OCI-LY7 (cell line): ENCODE results near the gene SMARCC1. TPM values are rescaled to one million over a fixed set of nuclear protein-coding genes. Genes with fewer than 3 reads are reported as not detected.

Experiments
- BruUV-seq: library from RNA; stranded (reverse); fragments of 400-500 nt; replicated peaks from 2 replicates; lab custom pipeline; 2021; lab: Mats Ljungman, UMichigan
- CTCF ChIA-PET: fragments of 300-600 bp; sonication (Branson Sonifier 250); formaldehyde crosslinking; loops from one replicate; lab custom pipeline; 2022; ENCODE audit warnings: antibody characterized with exemption; ENCODE audit not compliant: unreplicated experiment; lab: Charles Lee
- POLR2A ChIA-PET: fragments of 300-600 bp; sonication (Branson Sonifier 250); formaldehyde crosslinking; loops from one replicate; lab custom pipeline; 2022; ENCODE audit warnings: antibody characterized with exemption; lab: Charles Lee
- DNase-seq: peaks from one replicate; pipeline ENCODE4 v3.0.0-alpha.2; 2015; ENCODE audit warnings: low spot score
- H2AFZ ChIP-seq: fragments of 200-600 bp; sonication (generic), shearing (Covaris generic); 2 replicates; pipeline ENCODE4 v1.6.1; 2014; ENCODE audit warnings: mild to moderate bottlenecking, antibody characterized with exemption, low read length, moderate library complexity
- H3K27ac ChIP-seq: fragments of 200-600 bp; sonication (generic); 2 replicates; pipeline ENCODE4 v1.5.1; 2014; ENCODE audit warnings: mixed run types, low read depth, mild to moderate bottlenecking, moderate library complexity, low read length, inconsistent platforms; ENCODE audit not compliant: poor library complexity, severe bottlenecking
- H3K36me3 ChIP-seq: fragments of 200-600 bp; sonication (generic); 2 replicates; pipeline ENCODE4 v1.6.1; 2014; ENCODE audit warnings: mild to moderate bottlenecking, antibody characterized with exemption, low read length, moderate library complexity, mixed read lengths; ENCODE audit not compliant: insufficient read depth
- H3K4me1 ChIP-seq: fragments of 200-600 bp; sonication (generic); 2 replicates; pipeline ENCODE4 v1.5.1; 2014; ENCODE audit warnings: mild to moderate bottlenecking, low read length; ENCODE audit not compliant: insufficient read depth, poor library complexity, severe bottlenecking
- H3K4me2 ChIP-seq: fragments of 200-600 bp; sonication (generic); 2 replicates; pipeline ENCODE4 v1.6.1; 2014; ENCODE audit warnings: mild to moderate bottlenecking, low read length
- H3K4me3 ChIP-seq: fragments of 200-600 bp; sonication (generic); 2 replicates; pipeline ENCODE4 v1.5.1; 2014; ENCODE audit warnings: mild to moderate bottlenecking, low read depth, low read length; ENCODE audit not compliant: poor library complexity, severe bottlenecking
- H3K79me2 ChIP-seq: fragments of 200-600 bp; sonication (generic); 2 replicates; pipeline ENCODE4 v1.6.1; 2016; ENCODE audit warnings: low read depth, mild to moderate bottlenecking, low read length, moderate library complexity, mixed read lengths; ENCODE audit not compliant: insufficient read depth
- H3K9me2 ChIP-seq: fragments of 200-600 bp; sonication (generic); 2 replicates; pipeline ENCODE4 v1.6.1; 2016; ENCODE audit warnings: mild to moderate bottlenecking, low read length, mixed read lengths; ENCODE audit not compliant: insufficient read depth
- H3K9me3 ChIP-seq: fragments of 200-600 bp; sonication (generic); 2 replicates; pipeline ENCODE4 v1.6.1; 2014; ENCODE audit warnings: mild to moderate bottlenecking, mixed run types, low read length, mixed read lengths
- H4K20me1 ChIP-seq: fragments of 200-600 bp; sonication (generic); 2 replicates; pipeline ENCODE4 v1.6.1; 2014; ENCODE audit warnings: mild to moderate bottlenecking, antibody characterized with exemption, low read length, moderate library complexity, mixed read lengths; ENCODE audit not compliant: insufficient read depth
- CTCF ChIP-seq: fragments of 200-600 bp; sonication (generic); conservative IDR thresholded peaks from 2 replicates; pipeline ENCODE4 v1.5.1; 2014; ENCODE audit warnings: mild to moderate bottlenecking, antibody characterized with exemption, low read length, moderate library complexity, mixed read lengths
- EZH2phosphoT487 ChIP-seq: fragments of 200-600 bp; sonication (generic); IDR thresholded peaks from 2 replicates; pipeline ENCODE4 v1.6.1; 2018; ENCODE audit warnings: low read depth, borderline replicate concordance, mild to moderate bottlenecking, mixed run types, antibody characterized with exemption, low read length, moderate library complexity, mixed read lengths
- intact Hi-C: fragments of 100-400 bp; cut with micrococcal nuclease; formaldehyde crosslinking; loops from one replicate; pipeline ENCODE4 v1.10.0; 2022; ENCODE audit not compliant: unreplicated experiment
- total RNA-seq, 2 experiments: library from RNA; depleted of rRNA in 1 of 2; stranded (reverse); fragments of >200 nt in 1 of 2; shearing (Covaris generic) in 1 of 2; gene quantifications; 2 replicates each; pipeline ENCODE4 v1.2.3, GENCODE V29; 2014 to 2022

Gene SMARCC1
- total RNA-seq, 2 experiments from 2014 or later, result 83.2 to 176 TPM

GRCh38 chr3:47766186-47766585 lies 15.5 kb downstream of the SMARCC1 start:
- H3K4me1 ChIP-seq, result no peaks in the 10 kb centered on the region
- H3K79me2 ChIP-seq, result peaks cover 91% of the 10 kb centered on the region
- no peaks in the 10 kb centered on the region for H3K9me3 ChIP-seq
- H3K4me2 ChIP-seq, result no peak overlapping the region
- no peak overlapping the region for H3K4me3 ChIP-seq
- ChIA-PET POLR2A (interaction anchor here (0.6 kb wide), 1 partner anchor 21 kb away, joined by 4 read pairs; no protein-coding TSS in a partner anchor), CTCF (no interaction called here)
- no TSS peak for BruUV-seq
- intact Hi-C loops, result no loop called here
- TF ChIP-seq EZH2phosphoT487 (no peak), CTCF (no peak)
- H3K36me3 ChIP-seq, result peaks cover 95% of the 10 kb centered on the region
- no peak overlapping the region for H2AFZ ChIP-seq
- no peak for DNase-seq
- 0 out of 2 replicates have a peak, but pooled peaks cover 4% of the 10 kb centered on the region for H4K20me1 ChIP-seq
- H3K9me2 ChIP-seq, result no peaks in the 10 kb centered on the region
- H3K27ac ChIP-seq, result no peak overlapping the region

- H3K4me2 ChIP-seq, result no peak overlapping the region
- H3K27ac ChIP-seq, result no peak overlapping the region
- 0 out of 2 replicates have a peak, but pooled peaks cover 4% of the 10 kb centered on the region for H4K20me1 ChIP-seq
These were observed 19.5 kb downstream of the SMARCC1 start for GRCh38 chr3:47762233-47762632.

More at GRCh38 chr3:47762233-47762632, 19.5 kb downstream of the SMARCC1 start:
- no peaks in the 10 kb centered on the region for H3K9me2 ChIP-seq
- ChIA-PET CTCF (no interaction called here), POLR2A (interaction anchor here (0.7 to 1.5 kb wide), 2 partner anchors 9 to 25 kb away, joined by 3 read pairs; no protein-coding TSS in a partner anchor)
- H3K4me3 ChIP-seq, result no peak overlapping the region
- H3K4me1 ChIP-seq, result no peaks in the 10 kb centered on the region
- H3K79me2 ChIP-seq, result peaks cover 83% of the 10 kb centered on the region
- intact Hi-C loops, result no loop called here
- BruUV-seq, result no TSS peak
- TF ChIP-seq CTCF, result no peak
- no peak for TF ChIP-seq EZH2phosphoT487
- peaks cover 93% of the 10 kb centered on the region for H3K36me3 ChIP-seq
- H3K9me3 ChIP-seq, result no peaks in the 10 kb centered on the region
- H2AFZ ChIP-seq, result no peak overlapping the region
- DNase-seq, result no peak
